GM12878 (cell line): ENCODE measurements around the gene CLDN9. TPM values are rescaled to one million over a fixed set of nuclear protein-coding genes. Genes with fewer than 3 reads are reported as not detected.

Source experiments
- ATAC-seq: fragments of 200-7000 bp; cut with Tn5 transposase; 3 replicates; pipeline ENCODE4 v1.9.1; 2020; ENCODE audit warnings: mild to moderate bottlenecking, moderate library complexity
- BruUV-seq: library from RNA; stranded (reverse); fragments of 400-500 nt; replicated peaks from 2 replicates; lab custom pipeline; 2021; lab: Mats Ljungman, UMichigan
- CTCF ChIA-PET: fragments of 300-600 bp; sonication (Branson Sonifier 250); formaldehyde crosslinking; extraction: SDS; loops from one replicate; lab custom pipeline; 2021; ENCODE audit warnings: inconsistent platforms; lab: Yijun Ruan, JAX
- POLR2A ChIA-PET: fragments of 350-600 bp; formaldehyde crosslinking; extraction: SDS; loops from one replicate; lab custom pipeline; 2021; ENCODE audit warnings: inconsistent platforms; lab: Charles Lee
- RAD21 ChIA-PET: fragments of 300-600 bp; sonication (Branson Sonifier 250); formaldehyde crosslinking; loops from one replicate; lab custom pipeline; 2023; ENCODE audit warnings: antibody characterized with exemption; ENCODE audit not compliant: unreplicated experiment; lab: Charles Lee
- SMC1A ChIA-PET: fragments of 300-600 bp; sonication (Branson Sonifier 250); formaldehyde crosslinking; loops from one replicate; lab custom pipeline; 2023; ENCODE audit not compliant: unreplicated experiment, uncharacterized antibody; lab: Charles Lee
- DNase-seq: peaks from one replicate; pipeline ENCODE4 v3.0.0-alpha.2; 2011; ENCODE audit warnings: low read depth, low spot score
- FAIRE-seq: peaks from 3 replicates; lab custom pipeline; 2011; peaks lifted over from hg19 to GRCh38; lab: Jason Lieb, UNC
- H2AFZ ChIP-seq: 2 replicates; pipeline ENCODE4 v1.6.0; 2011; ENCODE audit warnings: low read depth, low read length, control low read depth; ENCODE audit not compliant: control insufficient read depth
- H3K27ac ChIP-seq: 2 replicates; pipeline ENCODE4 v1.5.1; 2011; ENCODE audit warnings: control low read depth; ENCODE audit not compliant: control insufficient read depth, insufficient read depth
- H3K27me3 ChIP-seq, 2 experiments: replicated peaks in 1 of 2; 2 replicates each; pipeline versions ENCODE4 v1.6.0 to v1.6.1; 2011; ENCODE audit warnings: low read length in 1 of 2; ENCODE audit not compliant: control insufficient read depth in 2 of 2, insufficient read depth in 2 of 2
- H3K36me3 ChIP-seq, 2 experiments: 2 replicates each; pipeline ENCODE4 v1.5.1; 2011; ENCODE audit warnings: low read length in 1 of 2; ENCODE audit not compliant: control insufficient read depth in 2 of 2, insufficient read depth in 2 of 2
- H3K4me1 ChIP-seq: 2 replicates; pipeline ENCODE4 v1.6.1; 2011; ENCODE audit warnings: mild to moderate bottlenecking, low read length, moderate library complexity, mixed read lengths; ENCODE audit not compliant: control insufficient read depth, insufficient read depth
- H3K4me2 ChIP-seq: 2 replicates; pipeline ENCODE4 v1.6.0; 2011; ENCODE audit warnings: control low read depth; ENCODE audit not compliant: control insufficient read depth, insufficient read depth
- H3K4me3 ChIP-seq: fragments of 200-600 bp; sonication (generic); 2 replicates; pipeline ENCODE4 v1.5.1; 2016
- H3K79me2 ChIP-seq: 2 replicates; pipeline ENCODE4 v1.6.0; 2011; ENCODE audit warnings: low read length; ENCODE audit not compliant: control insufficient read depth, insufficient read depth
- H3K9ac ChIP-seq: 2 replicates; pipeline ENCODE4 v1.8.0; 2011; ENCODE audit warnings: low read length, control low read depth, mixed read lengths; ENCODE audit not compliant: control insufficient read depth, insufficient read depth
- H3K9me3 ChIP-seq: replicated peaks from 3 replicates; pipeline ENCODE4 v1.5.1; 2011; ENCODE audit warnings: mild to moderate bottlenecking, low read length; ENCODE audit not compliant: control insufficient read depth, insufficient read depth
- H4K20me1 ChIP-seq: 2 replicates; pipeline ENCODE4 v1.6.0; 2011; ENCODE audit not compliant: control insufficient read depth, insufficient read depth
- ATF3 ChIP-seq: IDR thresholded peaks from 2 replicates; pipeline ENCODE4 v1.6.1; 2011; ENCODE audit warnings: low read depth, mild to moderate bottlenecking, low read length, moderate library complexity, borderline replicate concordance; ENCODE audit errors: extremely low read depth
- BRCA1 ChIP-seq: IDR thresholded peaks from 2 replicates; pipeline ENCODE4 v1.6.1; 2011; ENCODE audit warnings: low read depth, low read length, improper control_type of control experiment
- HDAC6 ChIP-seq: fragments of 200-600 bp; sonication (generic); IDR thresholded peaks from one replicate; pipeline ENCODE4 v1.8.0; 2017; ENCODE audit warnings: antibody characterized with exemption; ENCODE audit not compliant: unreplicated experiment
- LARP7 ChIP-seq: fragments of 450-650 bp; IDR thresholded peaks from 2 replicates; pipeline ENCODE4 v1.6.1; 2017; ENCODE audit warnings: mild to moderate bottlenecking
- RB1 ChIP-seq: fragments of 450-650 bp; formaldehyde crosslinking; IDR thresholded peaks from 2 replicates; pipeline ENCODE4 v1.6.1; 2017; ENCODE audit warnings: mild to moderate bottlenecking, borderline replicate concordance
- STAT1 ChIP-seq: fragments of 450-650 bp; conservative IDR thresholded peaks from 2 replicates; pipeline ENCODE4 v1.6.1; 2014; ENCODE audit warnings: antibody characterized with exemption, mild to moderate bottlenecking
- YY1 ChIP-seq: IDR thresholded peaks from 2 replicates; pipeline ENCODE4 v1.6.1; 2011; ENCODE audit warnings: low read depth, mild to moderate bottlenecking, low read length
- WGBS: methylation state at CpG from one replicate; pipeline ENCODE4 v1.1.6; 2016; ENCODE audit warnings: low lambda C conversion rate; ENCODE audit not compliant: insufficient replicate concordance, insufficient coverage; ENCODE audit errors: missing lambda C conversion rate; 5-methylcytosine and 5-hydroxymethylcytosine counted together
- in situ Hi-C: fragments of 300-500 bp; cut with MboI; formaldehyde crosslinking; loops from 9 replicates; pipeline ENCODE4 v1.14.3; 2018; ENCODE audit warnings: mixed read lengths
- intact Hi-C: fragments of 100-400 bp; cut with micrococcal nuclease; formaldehyde crosslinking; loops from one replicate; pipeline ENCODE4 v1.14.2; 2022; ENCODE audit not compliant: unreplicated experiment
- polyA plus RNA-seq, 11 experiments: library from polyadenylated mRNA; depleted of rRNA in 4 of 11; unstranded in 6 of 11; stranded (reverse) in 5 of 11; fragments of >200 nt; fragmentation: Nextera tagmentation in 4 of 11; fragmentation: Illumina TruSeq in 1 of 11; extraction: Ambion mirVana in 4 of 11; extraction: Trizol in 1 of 11; gene quantifications; 1 replicate in 1 of 11; 2 replicates in 10 of 11; pipeline versions ENCODE4 v1.2.1 to v1.2.3, GENCODE V29; 2011 to 2016; ENCODE audit warnings: inconsistent platforms in 2 of 11, missing spikeins in 2 of 11, low read depth in 1 of 11
- total RNA-seq, 4 experiments: library from RNA; depleted of rRNA in 3 of 4; stranded (reverse); fragments of >200 nt in 3 of 4; fragmentation: Illumina TruSeq in 1 of 4; extraction: Trizol in 1 of 4; gene quantifications; 2 replicates each; pipeline versions ENCODE4 v1.2.1 to v1.2.3, GENCODE V29; 2013 to 2021

CLDN9 gene
- total and polyA plus RNA-seq, 10 of the 15 experiments (the other 5 are each of a cell fraction or from before 2014, with no cell fraction given), result not detected

- no TSS peak for BruUV-seq
- no peak for FAIRE-seq
- SMC1A ChIA-PET, result no interaction called here
- Histone ChIP-seq H2AFZ (no peak overlapping the region), H3K9ac (no peak overlapping the region)
- RAD21 ChIA-PET, result no interaction called here
- no peak for TF ChIP-seq STAT1
- TF ChIP-seq ATF3, result no peak
- TF ChIP-seq YY1, result no peak
- TF ChIP-seq LARP7, result no peak
- TF ChIP-seq BRCA1, result no peak
- TF ChIP-seq HDAC6, result no peak
- no peak for TF ChIP-seq RB1
- TF ChIP-seq, all 136 proteins: peak for 0
- no peak for DNase-seq
- Histone ChIP-seq H3K4me3 (no peak overlapping the region), H3K4me2 (no peak overlapping the region; the same call in 1 of the 2 replicates), H4K20me1 (no peaks in the 10 kb centered on the region), H3K4me1 (peaks cover 2% of the 10 kb centered on the region; the same call in 1 of the 2 replicates), H3K36me3 (no peaks in the 10 kb centered on the region), H3K9me3 (no peaks in the 10 kb centered on the region), H3K79me2 (no peaks in the 10 kb centered on the region), H3K27ac (no peak overlapping the region), H3K27me3 (peaks cover 0 to 1% of the 10 kb centered on the region in 2 experiments; a peak in 3 of 4 replicates)
- 86% methylated on average over 6 of the region's 6 CpGs for WGBS
- POLR2A ChIA-PET, result interaction anchor here (0.8 kb wide), 1 partner anchor 85 kb away, joined by 3 read pairs; no protein-coding TSS in a partner anchor
- ATAC-seq, result no peak
- CTCF ChIA-PET, result interaction anchor here (0.6 to 9.0 kb wide), 4 partner anchors 14 to 821 kb away, joined by 3 to 76 read pairs (median 3); no protein-coding TSS in a partner anchor
- in situ Hi-C loops (no loop called here), intact Hi-C loops (no loop called here)
Observed at GRCh38 chr16:3044708-3045107, 32.0 kb downstream of the CLDN9 start.
